Fibroblast of the conjunctiva (primary cell): Measurements from ENCODE around the gene ABCC10.
A peak's percentile ranks its signal among the peaks of the same experiment; 100 is the strongest.

Experiments
- DNase-seq: peaks from one replicate; pipeline ENCODE4 v3.0.0-alpha.2; 2010; ENCODE audit warnings: low read depth

Gene ABCC10

DNA sequence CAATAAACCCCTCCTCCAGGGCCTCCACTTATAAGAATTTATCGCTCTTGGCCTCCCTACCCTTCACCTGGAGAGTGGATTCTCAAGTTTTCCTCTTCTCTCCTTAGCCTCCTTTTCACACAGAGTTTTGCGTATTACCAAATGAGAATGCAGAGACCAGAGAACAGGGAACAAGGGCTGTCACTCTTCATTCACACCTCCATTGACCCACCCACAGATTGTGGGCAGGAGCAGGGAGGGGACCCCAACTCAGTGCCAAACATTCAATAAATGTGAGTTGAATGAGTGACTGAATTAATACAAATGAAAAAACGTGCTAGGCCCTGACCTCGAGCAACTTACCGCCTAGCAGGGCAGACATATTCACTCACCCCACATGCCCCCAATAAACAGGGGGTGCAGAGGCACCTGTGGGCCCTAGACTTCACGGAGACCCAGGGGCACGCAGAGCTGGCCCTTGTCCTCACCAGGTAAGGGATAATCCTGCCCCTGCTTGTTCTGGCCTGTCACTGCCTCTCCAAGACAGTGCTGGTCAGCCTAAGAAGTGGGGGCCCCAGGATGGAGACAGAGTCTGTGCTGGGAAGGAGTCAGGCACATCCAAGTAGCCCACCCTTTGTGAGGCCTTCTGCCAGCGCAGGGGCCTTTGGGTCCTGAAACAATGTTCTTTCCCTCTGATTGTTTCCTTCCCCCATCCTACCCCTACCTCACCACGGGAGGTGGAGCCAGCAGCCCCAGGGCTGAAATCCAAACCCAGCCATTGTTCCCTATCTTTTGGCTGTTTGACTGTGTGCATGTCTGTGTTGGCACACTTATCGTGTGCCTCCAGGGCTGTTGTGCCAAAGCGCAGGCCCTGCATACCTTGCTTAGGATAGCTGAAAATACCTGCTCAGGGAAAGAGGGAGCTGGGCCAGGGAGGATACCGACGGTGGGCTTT, 41.7 kb downstream of the ABCC10 start:
- no peak for DNase-seq

DNA sequence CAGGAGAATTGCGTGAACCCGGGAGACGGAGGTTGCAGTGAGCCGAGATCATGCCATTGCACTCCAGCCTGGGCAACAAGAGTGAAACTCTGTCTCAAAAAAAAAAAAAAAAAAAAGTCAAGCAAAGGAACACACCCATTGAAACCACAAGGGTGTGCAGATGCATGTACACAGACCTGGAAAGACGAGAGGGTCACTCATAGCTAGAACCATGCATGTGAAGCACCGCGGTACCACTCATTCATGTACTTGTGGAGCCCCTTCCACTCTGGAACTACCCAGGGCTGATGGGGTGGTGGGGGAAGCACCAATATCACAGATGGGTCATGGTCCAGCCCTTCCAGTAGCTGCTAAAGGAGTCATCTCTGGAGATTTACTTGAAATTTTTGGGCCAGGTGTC, 42.6 kb downstream of the ABCC10 start:
- DNase-seq = no peak

DNA sequence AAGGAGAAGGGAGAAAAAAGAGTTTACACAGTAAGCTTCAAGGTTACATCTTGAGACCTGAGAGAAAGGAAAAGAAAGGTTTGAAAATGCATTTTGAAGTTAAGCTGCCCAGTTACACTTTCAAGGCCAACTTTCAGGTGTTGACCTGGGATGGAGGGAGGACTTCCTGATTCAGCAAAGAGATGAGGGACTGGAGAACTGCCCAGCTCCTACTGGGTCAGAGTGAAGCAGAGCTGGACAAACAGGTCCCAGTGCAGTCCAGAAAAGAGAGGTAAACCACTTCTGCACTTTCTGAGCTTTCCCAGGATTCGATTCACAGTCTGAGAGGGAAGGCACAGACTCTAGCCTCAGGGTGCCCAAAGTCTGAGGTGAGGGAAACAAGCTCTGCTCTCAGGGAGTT, 44.1 kb downstream of the ABCC10 start:
- DNase-seq = no peak

DNA sequence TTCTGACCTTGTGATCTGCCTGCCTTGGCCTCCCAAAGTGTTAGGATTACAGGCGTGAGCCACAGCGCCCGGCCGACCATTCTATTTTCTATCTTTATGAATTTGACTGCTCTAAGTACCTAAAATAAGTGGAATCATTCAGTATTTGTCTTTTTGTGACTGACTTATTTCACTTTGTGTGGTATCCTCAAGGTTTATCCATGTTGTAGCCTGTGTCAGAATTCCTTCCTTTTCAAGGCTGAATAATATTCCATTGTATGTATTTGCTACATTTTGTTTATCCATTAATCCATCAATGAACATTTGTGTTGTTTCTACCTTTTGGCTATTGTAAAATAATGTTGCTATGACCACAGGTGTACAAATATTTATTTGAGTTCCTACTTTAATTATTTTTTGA, 45.2 kb downstream of the ABCC10 start:
- no peak for DNase-seq

DNA sequence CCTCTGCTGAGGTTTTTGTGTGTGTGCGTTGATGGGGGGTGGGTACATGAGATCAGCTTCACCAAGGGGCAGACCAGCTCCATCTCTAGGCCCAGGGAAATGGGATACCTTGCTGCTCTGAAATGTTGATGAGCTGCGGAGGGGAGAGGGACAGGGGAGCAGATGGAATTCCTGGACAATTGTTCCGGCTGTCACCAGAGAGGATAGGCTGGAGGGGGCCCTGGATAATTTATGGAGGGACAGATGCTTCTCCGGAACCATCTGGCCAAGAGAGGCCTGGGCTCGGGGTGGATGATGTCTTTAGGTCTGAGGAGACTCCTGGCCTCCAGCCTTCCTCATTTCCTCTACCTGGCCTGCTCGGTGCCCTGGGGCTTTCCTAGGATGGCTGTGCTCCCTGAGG, 48.2 kb downstream of the ABCC10 start:
- DNase-seq = no peak

DNA sequence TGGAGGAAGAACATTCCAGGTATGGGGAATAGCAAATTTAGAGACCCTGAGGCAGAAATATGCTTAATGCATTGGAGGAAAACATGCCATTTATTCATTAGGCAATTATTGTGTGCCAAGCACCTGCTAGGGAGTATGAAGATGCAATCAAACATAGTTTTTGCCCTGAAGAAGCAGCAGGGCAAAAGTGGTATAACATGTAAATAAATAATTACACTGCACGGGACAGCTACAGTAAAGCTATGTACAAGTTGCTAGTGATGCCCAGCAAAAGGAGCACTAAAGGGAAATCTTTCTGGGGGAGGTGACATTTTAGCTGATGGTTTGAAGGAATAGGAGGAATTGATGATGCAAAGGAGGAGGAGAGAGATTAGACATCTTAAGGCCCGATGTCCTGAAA, 49.4 kb downstream of the ABCC10 start:
- no peak for DNase-seq

DNA sequence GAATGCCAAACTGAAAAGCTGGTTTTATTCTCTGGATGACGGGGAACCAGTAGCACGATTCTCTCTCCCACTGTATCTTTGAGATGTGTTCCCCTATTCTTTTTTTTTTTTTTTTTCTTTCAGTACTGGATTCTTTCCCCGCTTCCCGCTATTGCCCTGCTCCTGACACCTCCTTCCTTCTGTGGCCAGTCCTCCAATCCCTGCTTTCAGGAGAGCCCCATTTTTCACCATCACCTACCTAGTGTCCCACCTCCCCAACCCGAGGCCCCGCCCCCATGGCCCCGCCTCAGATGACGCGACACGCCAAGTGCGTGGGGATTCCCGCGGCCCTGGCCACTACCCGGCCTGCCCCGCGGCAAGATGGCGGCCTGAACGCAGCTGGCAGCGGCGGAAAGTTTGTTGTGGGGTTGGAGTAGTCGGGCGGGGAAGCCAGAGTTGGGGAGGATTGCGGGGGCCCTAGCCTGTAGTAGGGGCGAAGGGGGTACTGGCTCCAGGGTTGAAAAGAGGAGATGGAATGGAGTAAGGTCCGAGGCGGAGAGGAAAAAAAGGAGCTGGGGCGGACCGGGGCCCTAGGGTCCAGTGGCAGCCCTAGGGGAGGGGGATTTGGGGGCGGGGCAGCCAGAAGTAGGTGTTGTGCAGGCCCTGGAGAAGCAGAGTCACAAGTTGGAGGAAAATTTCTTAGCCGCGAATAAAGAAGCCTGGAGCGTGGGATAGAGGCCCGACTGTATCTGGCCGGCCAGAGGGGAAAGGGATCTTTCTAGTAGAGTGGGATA, 50.1 kb downstream of the ABCC10 start, which contains the start of gene TJAP1:
TSS of gene TJAP1 (plus strand) at position 336 of the 773 bp plus-strand sequence. CDS start 21,432 bp downstream, outside the sequence.
- peak; percentile 53 for DNase-seq

DNA sequence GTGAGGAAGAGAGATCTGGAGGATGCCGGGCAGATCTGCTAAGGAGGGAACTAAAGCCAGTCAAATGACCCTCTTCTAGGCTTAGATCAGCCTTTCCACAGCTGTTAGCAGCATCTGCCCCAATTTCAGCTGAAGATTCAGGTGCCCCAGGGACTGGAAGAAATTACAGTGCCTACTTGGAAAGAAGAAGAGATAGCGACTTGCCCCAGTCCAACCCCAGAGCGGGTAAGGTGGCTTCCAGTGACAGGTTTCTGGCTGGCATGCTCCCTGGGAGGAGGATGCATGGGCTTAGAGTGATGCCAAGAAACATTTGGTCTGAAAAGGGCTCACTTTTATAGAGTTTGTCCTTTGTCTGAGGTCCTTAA, 50.6 kb downstream of the ABCC10 start:
- no peak for DNase-seq

DNA sequence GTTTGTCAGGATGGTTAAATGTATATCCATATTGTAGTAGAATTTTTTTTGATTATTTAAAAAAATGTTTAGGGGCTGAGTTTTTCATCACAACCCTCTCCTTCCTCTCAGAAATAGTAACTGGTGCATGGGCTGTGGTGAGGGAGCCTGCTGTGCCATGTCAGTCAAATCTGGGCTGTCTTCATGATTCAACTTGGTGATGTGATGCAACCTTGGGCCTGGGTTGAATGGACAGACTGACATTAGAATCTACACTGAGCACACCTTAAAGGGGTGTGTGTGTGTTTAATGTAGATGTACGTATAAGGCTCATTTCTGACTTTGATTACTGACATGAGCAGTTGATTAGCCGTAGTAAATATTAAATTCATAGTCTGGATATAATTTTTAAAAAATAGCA, 53.7 kb downstream of the ABCC10 start:
- no peak for DNase-seq

DNA sequence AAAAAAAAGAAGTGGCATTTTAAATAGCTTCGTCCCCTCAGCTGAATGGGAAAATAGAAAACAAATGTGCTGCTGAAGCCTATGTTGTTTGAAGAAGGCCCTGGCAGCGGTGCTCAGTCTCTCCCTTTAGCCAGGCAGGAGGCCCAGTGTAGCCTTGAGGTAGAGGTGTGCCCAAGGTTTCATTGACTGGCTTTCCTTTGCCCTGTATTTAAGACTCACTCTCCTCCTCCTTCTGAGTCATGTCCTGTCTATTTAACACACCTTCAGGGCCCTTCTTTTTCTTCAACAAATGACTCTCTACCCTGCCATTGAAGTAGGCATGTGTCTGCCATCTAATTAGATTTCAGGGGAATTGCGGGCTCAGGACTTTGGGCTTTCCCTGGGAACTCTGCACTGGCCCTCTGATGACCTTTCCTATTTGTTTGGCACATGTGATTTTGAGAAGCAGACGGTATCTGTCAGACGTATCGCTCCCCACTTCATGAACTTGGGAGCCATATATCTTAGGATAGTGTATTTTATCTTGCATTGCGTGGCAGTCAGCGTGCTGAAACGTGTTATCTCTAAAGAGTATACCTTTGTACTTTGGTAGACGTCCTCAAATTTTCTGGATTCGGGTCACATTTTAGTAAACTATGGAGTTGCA, 54.4 kb downstream of the ABCC10 start:
- DNase-seq = no peak

DNA sequence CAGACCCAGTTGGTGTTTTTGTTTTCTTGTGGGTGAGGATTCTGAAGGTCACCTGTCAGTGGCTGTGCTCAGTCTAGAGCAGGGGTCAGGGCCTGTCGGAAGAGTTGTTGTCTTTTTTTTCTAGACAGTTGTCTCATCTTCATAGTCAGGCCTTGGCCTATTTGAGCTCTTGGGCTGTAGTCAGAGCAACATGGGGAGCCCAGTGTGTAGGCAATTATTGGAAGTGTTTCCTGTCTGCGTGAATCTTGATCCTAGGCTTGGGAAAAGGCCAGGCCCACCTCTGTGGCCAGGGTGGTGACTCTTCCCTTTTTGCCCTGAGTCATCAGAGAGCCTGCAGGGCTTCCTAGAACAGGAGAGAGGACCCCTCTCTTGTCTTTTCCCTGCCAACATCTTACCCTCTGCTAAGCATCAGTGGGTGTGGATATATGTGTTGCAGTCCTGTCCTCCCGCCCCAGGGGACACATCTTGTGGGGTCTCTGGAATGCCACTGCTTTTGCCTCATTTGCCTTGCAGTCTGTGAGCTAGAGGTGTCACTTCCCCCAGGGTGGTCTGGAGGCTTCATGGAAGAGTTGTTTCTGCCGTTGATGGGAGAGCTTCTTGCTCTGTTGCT, 61.4 kb downstream of the ABCC10 start:
- DNase-seq = no peak

DNA sequence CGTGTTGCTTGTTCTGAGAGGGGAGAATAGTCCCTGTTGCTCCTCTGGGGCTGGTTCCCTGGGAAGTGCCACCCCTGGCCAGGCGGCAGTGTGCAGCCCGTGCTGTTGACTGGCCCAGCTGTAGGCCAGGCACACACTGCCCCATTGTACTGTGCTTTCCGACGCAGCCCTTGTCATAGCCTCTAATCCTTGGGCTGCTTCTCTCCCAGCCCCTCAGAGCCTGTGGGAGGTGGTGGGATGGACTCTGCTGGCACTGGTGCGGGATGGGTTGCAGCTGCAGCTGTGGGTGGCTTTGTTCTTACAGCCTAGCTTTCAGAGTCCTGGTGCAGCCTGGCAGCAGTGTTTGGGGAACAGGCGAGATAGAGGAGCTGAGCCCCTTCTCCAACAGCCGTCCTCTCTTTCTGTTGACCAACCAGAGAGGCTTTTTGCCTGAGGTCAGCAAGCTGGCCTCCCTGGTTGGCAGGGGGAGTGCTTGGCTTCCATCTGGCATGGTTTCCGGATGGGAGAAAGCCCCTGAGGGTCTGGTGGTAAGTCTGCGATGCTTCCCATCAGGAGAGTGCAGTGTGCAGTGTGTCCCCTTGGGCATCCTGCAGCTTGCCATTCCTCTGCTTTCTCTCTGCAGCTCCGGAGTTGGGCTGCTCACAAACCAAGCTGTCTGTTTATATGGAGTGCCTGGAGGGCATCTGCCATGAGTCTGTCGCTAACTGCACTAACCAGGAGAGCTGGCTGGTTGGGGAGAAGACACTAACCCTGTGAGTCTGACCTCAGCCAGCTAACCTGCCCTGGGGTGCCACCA, 62.1 kb downstream of the ABCC10 start:
- no peak for DNase-seq

DNA sequence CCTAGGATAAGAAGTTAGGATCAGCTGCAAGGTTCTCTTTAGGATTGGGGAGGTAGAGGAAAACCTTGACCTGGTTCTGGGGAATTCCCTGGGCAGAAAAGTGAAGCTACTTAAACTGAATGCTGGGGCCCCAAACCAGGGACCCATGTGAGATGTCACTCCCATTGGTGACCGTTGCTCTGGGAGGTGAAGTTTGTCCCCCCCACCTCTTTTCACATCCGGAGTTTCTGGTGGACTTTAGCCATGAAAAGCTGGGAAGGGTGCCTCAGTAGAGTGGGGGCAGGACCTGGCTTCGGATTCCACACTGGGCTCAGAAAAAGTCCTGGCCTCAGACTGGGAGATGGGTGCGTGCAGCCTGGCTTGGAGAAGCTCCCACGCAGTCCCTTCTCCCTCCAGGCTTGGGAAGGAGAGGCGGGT, 63.2 kb downstream of the ABCC10 start:
- DNase-seq = no peak

DNA sequence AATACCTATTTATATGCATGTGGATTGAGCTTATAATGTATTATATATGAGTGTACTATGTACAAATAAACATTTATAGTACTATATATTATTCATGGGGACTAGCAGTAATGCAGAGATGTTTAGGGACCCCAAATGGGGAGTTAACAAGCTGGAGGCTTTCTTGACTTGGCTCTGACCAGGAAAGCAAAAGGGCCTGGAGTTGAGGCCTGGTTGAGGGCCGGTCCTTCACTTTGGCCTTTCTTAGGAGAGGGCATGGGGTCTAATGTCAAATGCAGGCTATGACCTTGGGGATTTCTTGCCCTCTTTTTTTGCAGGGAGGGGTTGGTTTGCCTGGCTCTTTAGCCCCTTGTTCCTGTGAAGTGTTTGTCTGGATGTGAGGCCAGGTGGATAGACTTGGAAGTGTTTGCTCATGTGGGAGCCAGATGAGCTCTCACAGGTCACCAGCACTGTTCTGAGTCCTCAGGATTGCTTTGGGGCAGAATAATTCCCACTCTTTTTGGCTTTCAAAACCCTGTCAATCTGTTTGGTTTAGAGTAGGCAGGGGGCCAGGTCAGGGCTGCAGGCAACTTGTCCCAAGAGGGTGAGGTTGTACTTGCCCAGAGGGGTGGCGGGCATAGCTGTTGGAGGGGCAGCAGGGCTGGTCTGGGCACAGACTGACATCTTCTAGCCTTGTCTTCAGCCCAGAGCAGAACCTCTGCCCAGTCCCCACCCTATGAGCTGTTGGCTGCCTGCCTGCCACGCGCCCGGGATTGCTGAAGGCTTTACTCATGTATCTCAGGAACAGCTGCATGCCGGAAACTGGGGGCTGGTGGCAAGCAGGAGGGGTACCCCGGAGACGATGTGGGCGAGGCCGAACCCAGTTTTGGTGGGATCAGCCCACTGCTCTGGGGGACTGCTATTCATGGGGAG, 64.7 kb downstream of the ABCC10 start:
- peak; percentile 57 for DNase-seq

DNA sequence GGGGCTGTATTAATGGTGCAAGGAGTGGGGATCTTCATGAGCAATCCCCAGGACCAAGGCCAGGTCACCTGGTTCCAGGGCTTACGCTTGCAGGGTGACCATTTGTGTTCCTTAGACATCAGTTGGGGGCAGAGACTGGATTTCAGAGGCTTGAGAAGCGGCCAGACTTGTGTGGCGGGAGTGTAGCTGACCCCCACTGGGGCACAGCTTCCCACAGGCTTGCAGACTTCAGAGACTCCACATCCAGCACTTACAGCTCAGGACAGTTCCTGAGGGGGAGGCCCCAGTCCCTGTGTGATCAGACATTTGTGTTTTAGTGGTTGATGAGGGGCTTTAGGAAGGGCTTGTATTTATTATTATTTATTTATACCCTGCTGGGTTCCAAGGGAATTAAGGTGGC, 65.3 kb downstream of the ABCC10 start:
- no peak for DNase-seq

DNA sequence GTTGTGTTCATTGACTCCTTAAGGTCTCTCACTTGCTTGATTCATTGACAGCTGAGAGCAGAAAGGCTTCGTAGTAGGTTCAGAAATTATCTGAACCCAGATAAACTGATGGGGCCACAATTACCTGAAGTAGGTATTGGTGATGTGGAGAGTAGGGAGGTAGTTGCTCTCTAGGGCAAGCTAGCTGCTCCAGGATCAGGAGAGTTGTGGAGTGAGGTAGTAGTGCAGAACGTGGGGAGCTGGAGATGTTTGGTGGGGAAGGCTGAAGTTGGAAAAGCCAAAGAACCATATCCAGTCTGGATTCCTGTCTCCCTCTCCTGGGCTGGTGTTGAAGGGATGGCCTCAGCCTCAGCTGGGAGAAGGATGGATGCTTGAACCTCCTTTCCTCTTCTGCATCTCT, 65.9 kb downstream of the ABCC10 start:
- DNase-seq = no peak

DNA sequence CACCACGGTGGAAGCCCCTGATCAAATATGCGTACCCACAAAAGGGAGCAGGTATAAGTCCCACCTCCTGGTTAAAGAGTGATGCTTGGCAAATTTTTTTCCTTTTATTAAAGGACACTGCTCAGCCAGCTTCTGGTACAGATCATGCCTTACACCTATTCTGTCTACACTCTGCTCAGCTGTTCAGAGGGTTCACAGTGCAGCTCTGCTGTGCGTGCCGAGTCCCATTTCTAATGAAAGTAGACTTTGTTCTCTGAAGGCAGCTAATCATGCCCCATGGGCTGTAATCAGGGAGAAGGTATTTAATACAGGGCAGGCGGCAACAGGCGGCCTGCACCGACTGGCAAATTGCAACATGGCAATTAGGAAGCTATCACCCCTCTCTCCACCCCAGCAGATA, 66.5 kb downstream of the ABCC10 start:
- no peak for DNase-seq

DNA sequence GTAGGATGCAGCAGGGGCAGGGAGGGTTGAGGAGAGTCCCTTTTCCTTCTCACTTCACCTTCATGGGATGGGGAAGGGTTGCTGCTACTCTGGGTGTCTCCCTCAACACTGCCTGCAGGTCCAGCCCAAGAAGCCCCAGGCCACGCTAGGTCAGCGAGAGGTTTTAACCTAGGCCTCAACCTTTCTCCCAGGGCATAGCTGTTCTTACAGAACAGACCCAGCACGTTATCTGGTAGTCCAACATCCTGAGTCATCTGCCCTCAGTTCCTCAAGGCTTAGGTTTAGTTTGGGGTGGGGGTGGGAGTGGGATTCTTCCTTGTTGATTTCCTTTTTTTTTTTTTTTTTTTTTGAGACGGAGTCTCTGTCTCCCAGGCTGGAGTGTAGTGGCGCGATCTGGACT, 67.0 kb downstream of the ABCC10 start:
- no peak for DNase-seq

DNA sequence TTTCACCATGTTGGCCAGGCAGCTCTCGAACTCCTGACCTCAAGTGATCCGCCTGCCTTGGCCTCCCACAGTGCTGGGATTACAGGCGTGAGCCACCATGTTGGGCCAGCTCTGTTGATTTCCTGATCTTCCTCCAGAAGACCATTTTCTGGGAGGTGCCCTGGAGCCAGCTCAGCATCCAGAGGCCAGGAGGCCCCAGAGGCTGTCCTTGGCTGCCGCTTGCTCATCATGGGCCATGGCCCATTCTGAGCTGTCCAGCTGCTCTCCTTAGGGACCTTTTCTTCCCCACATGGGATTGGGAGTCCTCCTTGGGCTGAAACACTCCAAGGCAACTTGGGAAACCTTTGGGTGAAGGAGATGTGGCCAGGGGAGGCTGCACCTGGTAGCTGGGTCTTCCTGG, 67.4 kb downstream of the ABCC10 start:
- no peak for DNase-seq

DNA sequence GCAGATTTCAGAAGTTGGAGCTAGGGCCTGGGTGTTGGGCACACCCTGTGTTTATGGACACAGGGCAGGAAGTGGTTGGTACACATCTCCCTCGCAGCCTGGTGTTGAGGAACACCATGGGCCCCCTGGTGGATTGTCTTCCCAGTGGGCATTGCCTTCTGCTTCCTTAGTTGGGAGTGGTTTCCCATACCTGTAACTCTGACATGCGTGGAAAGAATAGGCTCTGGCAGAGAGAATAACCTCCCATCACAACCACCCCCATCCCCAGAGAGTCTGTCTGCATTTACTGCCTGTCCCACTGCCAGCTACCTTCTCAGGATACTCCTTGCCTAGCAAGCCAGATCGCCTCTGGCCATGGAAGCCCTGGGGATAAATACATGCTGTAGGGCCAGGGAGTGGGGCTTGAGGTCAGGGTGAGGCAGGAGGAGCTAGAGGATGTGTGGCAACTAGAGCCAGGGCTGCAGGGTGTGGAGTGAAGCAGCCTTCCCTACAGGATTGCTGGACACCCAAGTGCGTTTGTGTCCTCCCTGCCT, 68.1 kb downstream of the ABCC10 start:
- DNase-seq = no peak
